Measurements from ENCODE around the gene IGSF21. TPM values are rescaled to one million over a fixed set of nuclear protein-coding genes. Genes with fewer than 3 reads are reported as not detected.

IGSF21 gene
- polyA plus RNA-seq, 1 donor, result 0.54 TPM

GRCh38 chr1:18350747-18351146 is 243.1 kb downstream of the IGSF21 start:
- H3K9me3 ChIP-seq (ENCODE audit: control insufficient read depth, low read depth, low read length), result no peaks in the 10 kb centered on the region
- no peaks in the 10 kb centered on the region for H3K36me3 ChIP-seq (ENCODE audit: control insufficient read depth, insufficient read depth, low read length)
- H3K27me3 ChIP-seq (ENCODE audit: control insufficient read depth, insufficient read depth, low read length), result peaks cover 19% of the 10 kb centered on the region
- H3K27ac ChIP-seq (ENCODE audit: low read length), result no peak overlapping the region
- no peak for DNase-seq
- no peak overlapping the region for H3K4me3 ChIP-seq (ENCODE audit: low read length)
- WGBS (ENCODE audit: insufficient coverage, low lambda C conversion rate), result no CpG with 5 or more reads among the region's 18 CpGs
- no peaks in the 10 kb centered on the region for H3K4me1 ChIP-seq (ENCODE audit: control insufficient read depth, insufficient read depth, low read length)

GRCh38 chr1:18351735-18352134 is 244.1 kb downstream of the IGSF21 start:
- no peaks in the 10 kb centered on the region for H3K36me3 ChIP-seq (ENCODE audit: control insufficient read depth, insufficient read depth, low read length)
- no peak overlapping the region for H3K27ac ChIP-seq (ENCODE audit: low read length)
- no peak for DNase-seq
- H3K27me3 ChIP-seq (ENCODE audit: control insufficient read depth, insufficient read depth, low read length), result peaks cover 19% of the 10 kb centered on the region
- H3K9me3 ChIP-seq (ENCODE audit: control insufficient read depth, low read depth, low read length), result no peaks in the 10 kb centered on the region
- no peaks in the 10 kb centered on the region for H3K4me1 ChIP-seq (ENCODE audit: control insufficient read depth, insufficient read depth, low read length)
- H3K4me3 ChIP-seq (ENCODE audit: low read length), result no peak overlapping the region
- no CpG with 5 or more reads among the region's 10 CpGs for WGBS (ENCODE audit: insufficient coverage, low lambda C conversion rate)

GRCh38 chr1:18352636-18353265 is 245.2 kb downstream of the IGSF21 start:
- Histone ChIP-seq H3K36me3 (ENCODE audit: control insufficient read depth, insufficient read depth, low read length) (no peaks in the 10 kb centered on the region), H3K9me3 (ENCODE audit: control insufficient read depth, low read depth, low read length) (no peaks in the 10 kb centered on the region), H3K27ac (ENCODE audit: low read length) (no peak overlapping the region), H3K4me3 (ENCODE audit: low read length) (no peak overlapping the region), H3K27me3 (ENCODE audit: control insufficient read depth, insufficient read depth, low read length) (peaks cover 22% of the 10 kb centered on the region), H3K4me1 (ENCODE audit: control insufficient read depth, insufficient read depth, low read length) (no peaks in the 10 kb centered on the region)
- DNase-seq, result no peak
- WGBS (ENCODE audit: insufficient coverage, low lambda C conversion rate), result 0% methylated on average over 1 of the region's 17 CpGs

- Histone ChIP-seq H3K4me1 (ENCODE audit: control insufficient read depth, insufficient read depth, low read length) (no peaks in the 10 kb centered on the region), H3K9me3 (ENCODE audit: control insufficient read depth, low read depth, low read length) (no peaks in the 10 kb centered on the region), H3K27ac (ENCODE audit: low read length) (no peak overlapping the region), H3K27me3 (ENCODE audit: control insufficient read depth, insufficient read depth, low read length) (peaks cover 24% of the 10 kb centered on the region), H3K36me3 (ENCODE audit: control insufficient read depth, insufficient read depth, low read length) (no peaks in the 10 kb centered on the region), H3K4me3 (ENCODE audit: low read length) (no peak overlapping the region)
- 80% methylated on average over 1 of the region's 1 CpG for WGBS (ENCODE audit: insufficient coverage, low lambda C conversion rate)
- no peak for DNase-seq
Measured at GRCh38 chr1:18353528-18353927, 245.9 kb downstream of the IGSF21 start.

- no peak for DNase-seq
- no CpG with 5 or more reads among the region's 2 CpGs for WGBS (ENCODE audit: insufficient coverage, low lambda C conversion rate)
- Histone ChIP-seq H3K4me3 (ENCODE audit: low read length) (no peak overlapping the region), H3K9me3 (ENCODE audit: control insufficient read depth, low read depth, low read length) (no peaks in the 10 kb centered on the region), H3K36me3 (ENCODE audit: control insufficient read depth, insufficient read depth, low read length) (no peaks in the 10 kb centered on the region), H3K4me1 (ENCODE audit: control insufficient read depth, insufficient read depth, low read length) (no peaks in the 10 kb centered on the region), H3K27me3 (ENCODE audit: control insufficient read depth, insufficient read depth, low read length) (peaks cover 24% of the 10 kb centered on the region), H3K27ac (ENCODE audit: low read length) (no peak overlapping the region)
Measured at GRCh38 chr1:18353992-18354391, 246.4 kb downstream of the IGSF21 start.

DNA sequence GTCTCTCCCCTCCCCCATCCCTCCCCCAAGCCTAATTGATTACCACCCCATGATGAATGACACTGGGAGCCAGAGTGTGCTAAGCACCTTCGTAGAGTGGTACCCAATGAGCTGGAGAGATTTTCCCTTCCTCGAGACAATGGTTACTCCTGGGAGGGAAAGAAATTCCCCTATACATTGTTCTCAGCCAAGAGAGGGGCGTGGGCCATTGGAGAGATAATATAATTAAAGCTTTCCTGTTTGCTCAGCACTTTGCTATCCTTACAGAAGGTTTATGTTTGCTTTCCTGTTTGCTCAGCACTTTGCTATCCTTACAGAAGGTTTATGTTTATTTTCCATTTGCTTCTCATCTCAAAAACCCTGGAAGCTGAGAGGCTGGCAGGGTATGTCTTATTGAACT is 247.0 kb downstream of the IGSF21 start:
- Histone ChIP-seq H3K4me1 (ENCODE audit: control insufficient read depth, insufficient read depth, low read length) (no peaks in the 10 kb centered on the region), H3K4me3 (ENCODE audit: low read length) (no peak overlapping the region), H3K36me3 (ENCODE audit: control insufficient read depth, insufficient read depth, low read length) (no peaks in the 10 kb centered on the region), H3K9me3 (ENCODE audit: control insufficient read depth, low read depth, low read length) (no peaks in the 10 kb centered on the region), H3K27me3 (ENCODE audit: control insufficient read depth, insufficient read depth, low read length) (peaks cover 24% of the 10 kb centered on the region), H3K27ac (ENCODE audit: low read length) (no peak overlapping the region)
- no CpG with 5 or more reads among the region's 3 CpGs for WGBS (ENCODE audit: insufficient coverage, low lambda C conversion rate)
- DNase-seq, result no peak

DNA sequence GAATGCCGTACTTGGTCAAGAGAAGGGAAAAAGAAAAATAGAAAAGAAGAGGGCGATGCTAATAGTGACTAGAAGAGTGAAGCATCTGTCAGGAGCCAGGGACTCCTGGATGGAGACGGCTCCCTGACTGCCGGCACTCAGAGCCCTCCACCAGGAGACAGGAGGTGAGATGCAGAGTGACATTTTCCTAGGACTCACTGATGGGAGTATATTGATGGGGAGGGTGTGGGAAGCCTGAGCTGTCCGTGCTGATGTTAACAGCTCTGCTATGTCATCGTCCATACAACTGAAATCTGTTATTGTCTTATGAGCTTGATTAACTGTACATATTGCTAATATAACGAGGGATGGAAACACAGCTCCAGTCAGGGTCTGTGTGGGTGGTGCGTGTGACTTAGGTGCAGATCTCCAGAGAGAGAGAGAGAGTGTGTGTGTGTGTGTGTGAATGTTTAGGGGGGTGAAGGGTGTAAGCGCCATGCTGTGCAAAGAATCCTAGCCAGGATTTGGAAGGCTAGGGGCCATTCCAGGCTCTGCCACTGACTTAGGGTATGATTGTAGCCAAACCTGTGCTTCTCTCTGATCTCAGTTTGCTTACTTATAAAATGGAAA is 250.1 kb downstream of the IGSF21 start:
- Histone ChIP-seq H3K4me1 (ENCODE audit: control insufficient read depth, insufficient read depth, low read length) (no peaks in the 10 kb centered on the region), H3K9me3 (ENCODE audit: control insufficient read depth, low read depth, low read length) (no peaks in the 10 kb centered on the region), H3K27ac (ENCODE audit: low read length) (no peak overlapping the region), H3K4me3 (ENCODE audit: low read length) (no peak overlapping the region), H3K27me3 (ENCODE audit: control insufficient read depth, insufficient read depth, low read length) (peaks cover 15% of the 10 kb centered on the region), H3K36me3 (ENCODE audit: control insufficient read depth, insufficient read depth, low read length) (no peaks in the 10 kb centered on the region)
- WGBS (ENCODE audit: insufficient coverage, low lambda C conversion rate), result 82% methylated on average over 3 of the region's 9 CpGs
- no peak for DNase-seq

GRCh38 chr1:18358600-18358999 is 251.0 kb downstream of the IGSF21 start:
- no peak for DNase-seq
- 40% methylated on average over 1 of the region's 1 CpG for WGBS (ENCODE audit: insufficient coverage, low lambda C conversion rate)

GRCh38 chr1:18360251-18360650 is 252.7 kb downstream of the IGSF21 start:
- 100% methylated on average over 1 of the region's 7 CpGs for WGBS (ENCODE audit: insufficient coverage, low lambda C conversion rate)
- H3K4me1 ChIP-seq (ENCODE audit: control insufficient read depth, insufficient read depth, low read length), result no peaks in the 10 kb centered on the region
- H3K4me3 ChIP-seq (ENCODE audit: low read length), result no peak overlapping the region
- H3K27ac ChIP-seq (ENCODE audit: low read length), result no peak overlapping the region
- no peak for DNase-seq
- no peaks in the 10 kb centered on the region for H3K36me3 ChIP-seq (ENCODE audit: control insufficient read depth, insufficient read depth, low read length)
- no peaks in the 10 kb centered on the region for H3K9me3 ChIP-seq (ENCODE audit: control insufficient read depth, low read depth, low read length)
- peaks cover 8% of the 10 kb centered on the region for H3K27me3 ChIP-seq (ENCODE audit: control insufficient read depth, insufficient read depth, low read length)

More at GRCh38 chr1:18358600-18358999, 251.0 kb downstream of the IGSF21 start:
- H3K4me1 ChIP-seq (ENCODE audit: control insufficient read depth, insufficient read depth, low read length), result no peaks in the 10 kb centered on the region
- no peaks in the 10 kb centered on the region for H3K36me3 ChIP-seq (ENCODE audit: control insufficient read depth, insufficient read depth, low read length)
- H3K4me3 ChIP-seq (ENCODE audit: low read length), result no peak overlapping the region
- H3K27ac ChIP-seq (ENCODE audit: low read length), result no peak overlapping the region
- H3K9me3 ChIP-seq (ENCODE audit: control insufficient read depth, low read depth, low read length), result no peaks in the 10 kb centered on the region
- peaks cover 6% of the 10 kb centered on the region for H3K27me3 ChIP-seq (ENCODE audit: control insufficient read depth, insufficient read depth, low read length)

DNA sequence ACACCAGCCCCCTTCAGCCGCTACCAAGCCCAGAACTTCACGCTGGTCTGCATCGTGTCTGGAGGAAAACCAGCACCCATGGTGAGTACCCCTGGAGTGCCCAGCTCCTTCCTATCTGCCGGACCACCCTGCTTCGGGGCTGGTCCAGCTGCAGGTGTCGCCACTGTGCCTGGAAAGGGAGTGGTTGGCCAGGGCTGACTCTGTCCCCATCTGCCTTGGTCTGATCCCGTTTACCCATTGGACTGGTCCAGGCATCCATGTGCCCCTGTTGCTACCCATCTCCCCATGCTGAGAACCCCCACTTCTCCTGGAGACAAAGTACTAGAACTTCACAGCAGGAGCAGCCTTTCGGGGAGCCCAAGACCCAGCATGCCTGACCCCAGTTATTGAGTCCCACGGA is 254.6 kb downstream of the IGSF21 start:
- DNase-seq, result no peak
- Histone ChIP-seq H3K4me3 (ENCODE audit: low read length) (no peak overlapping the region), H3K9me3 (ENCODE audit: control insufficient read depth, low read depth, low read length) (no peaks in the 10 kb centered on the region), H3K36me3 (ENCODE audit: control insufficient read depth, insufficient read depth, low read length) (no peaks in the 10 kb centered on the region), H3K27me3 (ENCODE audit: control insufficient read depth, insufficient read depth, low read length) (peaks cover 8% of the 10 kb centered on the region), H3K27ac (ENCODE audit: low read length) (no peak overlapping the region), H3K4me1 (ENCODE audit: control insufficient read depth, insufficient read depth, low read length) (no peaks in the 10 kb centered on the region)
- no CpG with 5 or more reads among the region's 9 CpGs for WGBS (ENCODE audit: insufficient coverage, low lambda C conversion rate)

DNA sequence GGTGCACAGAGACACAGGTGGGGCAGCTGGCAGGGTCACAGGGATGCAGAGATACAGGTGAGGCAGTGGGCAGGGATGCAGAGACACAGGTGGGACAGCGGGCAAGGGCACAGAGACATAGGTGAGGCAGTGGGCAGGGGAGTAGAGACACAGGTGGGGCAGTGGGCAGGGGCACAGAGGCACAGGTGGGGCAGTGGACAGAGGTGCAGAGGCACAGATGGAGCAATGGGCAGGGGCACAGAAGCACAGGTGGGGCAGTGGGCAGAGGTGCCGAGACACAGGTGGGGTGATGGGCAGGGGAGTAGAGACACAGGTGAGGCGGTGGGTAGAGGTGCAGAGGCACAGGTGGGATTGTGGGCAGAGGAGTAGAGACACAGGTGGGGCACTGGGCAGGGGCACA is 255.8 kb downstream of the IGSF21 start:
- H3K4me1 ChIP-seq (ENCODE audit: control insufficient read depth, insufficient read depth, low read length), result no peaks in the 10 kb centered on the region
- no peak overlapping the region for H3K4me3 ChIP-seq (ENCODE audit: low read length)
- H3K27me3 ChIP-seq (ENCODE audit: control insufficient read depth, insufficient read depth, low read length), result peaks cover 3% of the 10 kb centered on the region
- H3K9me3 ChIP-seq (ENCODE audit: control insufficient read depth, low read depth, low read length), result no peaks in the 10 kb centered on the region
- DNase-seq, result no peak
- no peaks in the 10 kb centered on the region for H3K36me3 ChIP-seq (ENCODE audit: control insufficient read depth, insufficient read depth, low read length)
- no peak overlapping the region for H3K27ac ChIP-seq (ENCODE audit: low read length)
- no CpG with 5 or more reads among the region's 3 CpGs for WGBS (ENCODE audit: insufficient coverage, low lambda C conversion rate)

Measured in large intestine (tissue), 3 donors.